Tibial nerve (tissue), 4 donors: ENCODE data around the gene STYXL1. TPM values are rescaled to one million over a fixed set of nuclear protein-coding genes. Genes with fewer than 3 reads are reported as not detected.

Source experiments
- DNase-seq, 2 donors: peaks; one replicate each; pipeline ENCODE4 v3.0.0-alpha.2; 2019; ENCODE audit warnings: low spot score in 2 of 2
- H3K27ac ChIP-seq, 4 donors: fragments of 200-600 bp; sonication (generic) in 3 of 4; one replicate each; pipeline ENCODE4 v1.5.1; 2017 to 2019; ENCODE audit warnings: mild to moderate bottlenecking in 1 of 4
- H3K27me3 ChIP-seq, 2 donors: fragments of 200-600 bp; sonication (generic) in 1 of 2; one replicate each; pipeline versions ENCODE4 v1.5.1 to v1.6.0; 2017 to 2019
- H3K36me3 ChIP-seq, 3 donors: fragments of 200-600 bp; sonication (generic); one replicate each; pipeline ENCODE4 v1.5.1; 2018 to 2019
- H3K4me1 ChIP-seq, 4 donors: fragments of 200-600 bp; sonication (generic) in 3 of 4; one replicate each; pipeline ENCODE4 v1.5.1; 2017 to 2019
- H3K4me3 ChIP-seq, 4 donors: fragments of 200-600 bp; sonication (generic) in 3 of 4; one replicate each; pipeline ENCODE4 v1.5.1; 2017 to 2019; ENCODE audit warnings: mild to moderate bottlenecking in 1 of 4, moderate library complexity in 1 of 4
- H3K9me3 ChIP-seq, 4 donors: fragments of 200-600 bp; sonication (generic) in 3 of 4; one replicate each; pipeline ENCODE4 v1.5.1; 2017 to 2019
- CTCF ChIP-seq, 5 experiments: fragments of 200-600 bp in 3 of 5; fragments of 450-650 bp in 2 of 5; sonication (generic) in 3 of 5; IDR thresholded peaks; one replicate each; pipeline ENCODE4 v1.5.1; 2016 to 2019; ENCODE audit warnings: antibody characterized with exemption in 5 of 5, mild to moderate bottlenecking in 3 of 5, moderate library complexity in 2 of 5
- EP300 ChIP-seq, 2 donors: sonication (generic); formaldehyde crosslinking; IDR thresholded peaks; one replicate each; pipeline ENCODE4 v1.6.1; 2017; ENCODE audit warnings: antibody characterized with exemption in 2 of 2, mild to moderate bottlenecking in 1 of 2
- POLR2A ChIP-seq, 2 donors: fragments of 450-650 bp; IDR thresholded peaks; one replicate each; pipeline ENCODE4 v1.6.1; 2017; ENCODE audit warnings: antibody characterized with exemption in 2 of 2, mild to moderate bottlenecking in 2 of 2, moderate library complexity in 2 of 2
- WGBS, 2 donors: methylation state at CpG; one replicate each; pipeline ENCODE4 v1.1.5; 2018; 5-methylcytosine and 5-hydroxymethylcytosine counted together
- total RNA-seq, 4 donors: library from RNA; depleted of rRNA; stranded (reverse); fragments of >200 nt; gene quantifications; one replicate each; pipeline ENCODE4 v1.1.0, GENCODE V29; 2016

The STYXL1 gene
- total RNA-seq, 4 donors from 2014 or later, result 9.9 to 45.7 (median 29.0) TPM

- whole genome bisulfite sequencing, 2 donors, result 78 to 86% methylated on average over 10 to 11 of the region's 12 CpGs
- peaks cover 0 to 65% (median 0%) of the 10 kb centered on the region in 4 donors for H3K4me1 ChIP-seq
- TF ChIP-seq EP300 (IDR thresholded peaks at IDR 0.05) (no peak), POLR2A (IDR thresholded peaks at IDR 0.05) (no peak), CTCF (IDR thresholded peaks at IDR 0.05) (no peak)
- no peaks in the 10 kb centered on the region for H3K9me3 ChIP-seq
- no peaks in the 10 kb centered on the region for H3K27me3 ChIP-seq
- no peak overlapping the region for H3K27ac ChIP-seq
- H3K36me3 ChIP-seq, result peaks cover 4 to 75% (median 23%) of the 10 kb centered on the region in 3 donors
- H3K4me3 ChIP-seq, result no peak overlapping the region
- DNase-seq, result no peak
Observed at GRCh38 chr7:75981203-75981452, 66.7 kb downstream of the STYXL1 start.

GRCh38 chr7:75980430-75981202 is 67.2 kb downstream of the STYXL1 start:
- WGBS, 2 donors, result 85 to 86% methylated on average over 25 to 27 of the region's 29 CpGs
- Histone ChIP-seq H3K4me1 (peaks cover 0 to 60% (median 0%) of the 10 kb centered on the region in 4 donors), H3K27ac (peak overlapping the region in 2 of 4 donors; percentile 31 to 58), H3K36me3 (peaks cover 4 to 70% (median 18%) of the 10 kb centered on the region in 3 donors), H3K9me3 (no peaks in the 10 kb centered on the region), H3K4me3 (no peak overlapping the region), H3K27me3 (no peaks in the 10 kb centered on the region)
- TF ChIP-seq CTCF (IDR thresholded peaks at IDR 0.05) (no peak), POLR2A (IDR thresholded peaks at IDR 0.05) (no peak), EP300 (IDR thresholded peaks at IDR 0.05) (no peak)
- no peak for DNase-seq

GRCh38 chr7:75979759-75980429 is 67.9 kb downstream of the STYXL1 start:
- H3K27ac ChIP-seq, result peak overlapping the region in 3 of 4 donors; percentile 17 to 71 (median 52)
- peaks cover 0 to 53% (median 0%) of the 10 kb centered on the region in 4 donors for H3K4me1 ChIP-seq
- H3K4me3 ChIP-seq, result no peak overlapping the region
- H3K9me3 ChIP-seq, result no peaks in the 10 kb centered on the region
- TF ChIP-seq EP300 (IDR thresholded peaks at IDR 0.05) (no peak), CTCF (IDR thresholded peaks at IDR 0.05) (no peak), POLR2A (IDR thresholded peaks at IDR 0.05) (no peak)
- 84 to 86% methylated on average over 20 to 22 of the region's 22 CpGs for WGBS, 2 donors
- DNase-seq, result no peak
- peaks cover 4 to 68% (median 17%) of the 10 kb centered on the region in 3 donors for H3K36me3 ChIP-seq
- H3K27me3 ChIP-seq, result no peaks in the 10 kb centered on the region

- Histone ChIP-seq H3K4me1 (peaks cover 0 to 40% (median 0%) of the 10 kb centered on the region in 4 donors), H3K27me3 (no peaks in the 10 kb centered on the region), H3K27ac (peak overlapping the region in 1 of 4 donors; percentile 29), H3K4me3 (no peak overlapping the region), H3K36me3 (peaks cover 4 to 67% (median 11%) of the 10 kb centered on the region in 3 donors), H3K9me3 (no peaks in the 10 kb centered on the region)
- WGBS, 2 donors, result 40 to 46% methylated on average over 8 of the region's 8 CpGs
- TF ChIP-seq CTCF (IDR thresholded peaks at IDR 0.05), result no peak
- TF ChIP-seq EP300 (IDR thresholded peaks at IDR 0.05), result peak in 1 of 2 donors; percentile 68
- peak in 1 of 2 donors; percentile 71 for DNase-seq
Observed at GRCh38 chr7:75977743-75978142, 70.1 kb downstream of the STYXL1 start.
